OCI-LY3 (cell line): Measurements from ENCODE around the gene ZNF500.

ENCODE experiments used
- H2AFZ ChIP-seq: fragments of 200-600, 300-600 bp; shearing (Covaris generic); 2 replicates; pipeline ENCODE4 v1.6.0; 2014; ENCODE audit warnings: antibody characterized with exemption, low read depth, low read length
- H3K27ac ChIP-seq: fragments of 200-600, 300-600 bp; sonication (generic); 2 replicates; pipeline ENCODE4 v1.5.1; 2014; ENCODE audit warnings: mild to moderate bottlenecking, low read length, moderate library complexity, mixed read lengths
- H3K27me3 ChIP-seq: fragments of 200-600, 300-600 bp; sonication (generic); 2 replicates; pipeline ENCODE4 v1.6.1; 2014; ENCODE audit warnings: low read depth, low read length, mixed read lengths
- H3K36me3 ChIP-seq: fragments of 200-600, 300-600 bp; sonication (generic); replicated peaks from 2 replicates; pipeline ENCODE3; 2014; ENCODE audit warnings: low read depth, low read length, mixed read lengths
- H3K4me1 ChIP-seq: fragments of 300-600, 200-600 bp; sonication (generic); 2 replicates; pipeline ENCODE4 v1.6.1; 2014; ENCODE audit warnings: low read length, mixed read lengths
- H3K4me2 ChIP-seq: fragments of 200-600, 300-600 bp; sonication (generic); 2 replicates; pipeline ENCODE4 v1.6.1; 2014; ENCODE audit warnings: low read length, mixed read lengths
- H3K4me3 ChIP-seq: fragments of 300-600, 200-600 bp; sonication (generic); 2 replicates; pipeline ENCODE4 v1.5.1; 2014; ENCODE audit warnings: antibody characterized with exemption, mild to moderate bottlenecking, low read length, moderate library complexity
- H3K79me2 ChIP-seq: fragments of 300-600, 200-600 bp; shearing (Covaris generic); 2 replicates; pipeline ENCODE4 v1.6.1; 2014; ENCODE audit warnings: mild to moderate bottlenecking, low read length, mixed read lengths
- H3K9ac ChIP-seq: fragments of 300-600, 200-600 bp; shearing (Covaris generic); 2 replicates; pipeline ENCODE4 v1.6.0; 2014; ENCODE audit warnings: mild to moderate bottlenecking, low read length, moderate library complexity
- H3K9me3 ChIP-seq: fragments of 200-600, 300-600 bp; shearing (Covaris generic); 2 replicates; pipeline ENCODE4 v1.6.1; 2014; ENCODE audit warnings: low read length, mixed read lengths; ENCODE audit not compliant: insufficient read depth
- H4K20me1 ChIP-seq: fragments of 200-600, 300-600 bp; sonication (generic); 2 replicates; pipeline ENCODE4 v1.6.1; 2016; ENCODE audit warnings: low read length, mixed read lengths; ENCODE audit not compliant: insufficient read depth
- EZH2phosphoT487 ChIP-seq: fragments of 200-600 bp; shearing (Covaris generic); IDR thresholded peaks from 2 replicates; pipeline ENCODE4 v1.6.1; 2018; ENCODE audit warnings: antibody characterized with exemption, mixed run types, low read depth
- TF ChIP-seq, protein P1 (sequence below): fragments of 200-600, 300-600 bp; sonication (generic); IDR thresholded peaks from 2 replicates; pipeline ENCODE4 v1.5.1; 2014; ENCODE audit warnings: antibody characterized with exemption, low read length, low read depth

Gene ZNF500

DNA sequence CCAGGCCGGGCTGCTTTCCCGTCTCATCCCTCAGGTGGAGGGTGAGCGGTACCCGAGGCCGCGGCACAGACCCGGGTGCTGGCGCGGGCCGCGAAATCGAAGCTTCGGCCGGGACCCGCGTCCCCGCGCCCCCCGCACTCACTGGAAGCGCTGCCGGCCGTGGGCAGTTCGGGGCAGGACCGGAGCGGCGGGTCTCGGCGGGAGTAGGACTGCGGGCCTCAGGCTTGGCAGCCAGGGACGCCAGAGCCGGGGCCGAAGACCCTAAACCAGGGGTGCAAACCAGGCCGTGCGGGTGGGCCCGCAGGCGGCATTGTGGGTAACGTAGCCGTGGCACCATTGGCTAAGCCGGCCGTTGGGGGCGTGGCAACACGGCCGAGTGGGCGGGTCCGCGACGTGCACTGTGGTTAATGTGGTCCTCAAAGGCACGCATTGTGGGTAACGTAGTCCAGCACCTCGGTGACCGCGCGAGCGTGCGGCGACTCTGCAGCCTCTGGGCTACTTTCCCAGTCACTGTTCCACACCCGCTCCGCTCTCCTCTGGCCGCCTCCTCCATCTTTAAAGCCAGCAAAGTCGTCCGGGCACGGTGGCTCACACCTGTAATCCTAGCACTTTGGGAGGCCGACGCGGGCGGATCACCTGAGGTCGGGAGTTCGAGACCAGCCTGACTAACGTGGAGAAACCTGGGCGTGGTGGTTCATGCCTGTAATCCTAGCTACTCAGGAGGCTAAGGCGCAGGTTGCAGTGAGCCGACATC is at the start of gene ZNF500:
Gene ZNF500 (minus strand): TSS at position 288 of the 754 bp plus-strand sequence. CDS start 1,184 bp downstream, outside the sequence.
- H3K4me2 ChIP-seq: peak within 1 kb of the TSS; percentile 86
- peak within 1 kb of the TSS; percentile 73; the same call in 1 of the 2 replicates for H2AFZ ChIP-seq
- H3K4me3 ChIP-seq: peak within 1 kb of the TSS; percentile 81
- H3K79me2 ChIP-seq: peaks cover 18% of the 10 kb centered on the region
- H4K20me1 ChIP-seq: no peaks in the 10 kb centered on the region
- H3K36me3 ChIP-seq: peaks cover 7% of the 10 kb centered on the region
- H3K9ac ChIP-seq: peak within 1 kb of the TSS; percentile 70
- no peaks in the 10 kb centered on the region for H3K9me3 ChIP-seq
- TF ChIP-seq, protein P1, sequence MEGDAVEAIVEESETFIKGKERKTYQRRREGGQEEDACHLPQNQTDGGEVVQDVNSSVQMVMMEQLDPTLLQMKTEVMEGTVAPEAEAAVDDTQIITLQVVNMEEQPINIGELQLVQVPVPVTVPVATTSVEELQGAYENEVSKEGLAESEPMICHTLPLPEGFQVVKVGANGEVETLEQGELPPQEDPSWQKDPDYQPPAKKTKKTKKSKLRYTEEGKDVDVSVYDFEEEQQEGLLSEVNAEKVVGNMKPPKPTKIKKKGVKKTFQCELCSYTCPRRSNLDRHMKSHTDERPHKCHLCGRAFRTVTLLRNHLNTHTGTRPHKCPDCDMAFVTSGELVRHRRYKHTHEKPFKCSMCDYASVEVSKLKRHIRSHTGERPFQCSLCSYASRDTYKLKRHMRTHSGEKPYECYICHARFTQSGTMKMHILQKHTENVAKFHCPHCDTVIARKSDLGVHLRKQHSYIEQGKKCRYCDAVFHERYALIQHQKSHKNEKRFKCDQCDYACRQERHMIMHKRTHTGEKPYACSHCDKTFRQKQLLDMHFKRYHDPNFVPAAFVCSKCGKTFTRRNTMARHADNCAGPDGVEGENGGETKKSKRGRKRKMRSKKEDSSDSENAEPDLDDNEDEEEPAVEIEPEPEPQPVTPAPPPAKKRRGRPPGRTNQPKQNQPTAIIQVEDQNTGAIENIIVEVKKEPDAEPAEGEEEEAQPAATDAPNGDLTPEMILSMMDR: no peak
- TF ChIP-seq EZH2phosphoT487: no peak
- peaks cover 10% of the 10 kb centered on the region for H3K4me1 ChIP-seq
- peak within 1 kb of the TSS; percentile 25 for H3K27ac ChIP-seq
- H3K27me3 ChIP-seq: no peaks in the 10 kb centered on the region

DNA sequence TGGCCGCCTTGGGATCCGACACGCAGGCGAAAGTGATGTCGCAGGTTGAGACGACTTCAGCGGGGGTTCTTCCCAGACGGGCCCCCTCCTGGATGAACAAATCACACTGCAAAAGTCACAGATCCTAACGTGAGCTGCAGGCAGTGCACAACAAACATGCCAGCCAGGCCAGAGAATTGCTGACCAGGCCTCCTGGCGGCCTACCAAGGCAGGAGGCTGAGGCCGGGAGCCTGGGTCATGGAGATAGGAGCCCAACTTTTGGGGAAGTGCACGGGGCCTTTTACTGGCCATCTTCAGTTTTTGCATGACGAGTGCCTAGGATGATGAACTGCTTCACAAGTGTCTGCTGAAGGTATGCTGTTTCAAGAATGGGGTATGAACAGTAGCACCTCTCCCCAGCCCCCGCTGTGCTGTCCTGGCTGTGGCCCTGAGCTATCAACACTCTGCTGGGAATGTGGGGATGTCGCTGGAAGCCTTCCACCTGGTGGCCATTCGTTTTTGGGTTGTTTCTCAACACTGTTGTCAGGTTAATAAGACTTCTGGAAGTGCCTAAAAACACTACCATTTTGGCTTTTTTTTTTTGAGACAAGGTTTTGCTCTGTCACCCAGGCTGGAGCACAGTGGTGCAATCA is 47.7 kb upstream of the ZNF500 start:
- Histone ChIP-seq H3K4me2 (no peak overlapping the region), H4K20me1 (no peaks in the 10 kb centered on the region), H3K9me3 (no peaks in the 10 kb centered on the region), H3K27me3 (no peaks in the 10 kb centered on the region), H3K27ac (no peak overlapping the region), H3K36me3 (peaks cover 49% of the 10 kb centered on the region), H3K4me1 (no peaks in the 10 kb centered on the region), H3K79me2 (no peaks in the 10 kb centered on the region), H2AFZ (no peak overlapping the region), H3K4me3 (no peak overlapping the region), H3K9ac (no peak overlapping the region)
- TF ChIP-seq EZH2phosphoT487: no peak
- TF ChIP-seq, protein P1: no peak

DNA sequence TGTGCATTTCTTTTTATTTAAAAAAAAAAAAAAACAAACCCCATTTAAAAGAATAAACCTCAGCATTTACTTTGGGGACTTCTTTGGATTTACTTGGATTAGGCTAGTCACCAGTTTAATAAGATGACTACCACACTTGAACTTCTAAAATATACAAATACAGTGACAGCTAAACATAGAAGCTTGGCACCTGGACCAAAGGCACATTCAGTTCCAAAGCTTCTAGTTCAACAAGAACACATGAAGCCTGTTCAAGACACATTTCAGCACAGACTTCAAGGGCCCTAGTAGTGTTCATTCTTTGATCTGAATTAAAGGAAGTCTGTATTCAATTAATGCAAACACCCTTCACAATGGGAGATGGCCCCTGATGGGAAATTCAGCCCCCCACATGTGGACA is 47.1 kb upstream of the ZNF500 start:
- H3K79me2 ChIP-seq: no peaks in the 10 kb centered on the region
- H4K20me1 ChIP-seq: no peaks in the 10 kb centered on the region
- H3K4me3 ChIP-seq: no peak overlapping the region
- no peak overlapping the region for H2AFZ ChIP-seq
- H3K27ac ChIP-seq: no peak overlapping the region
- H3K36me3 ChIP-seq: peaks cover 47% of the 10 kb centered on the region
- no peak overlapping the region for H3K4me2 ChIP-seq
- H3K27me3 ChIP-seq: no peaks in the 10 kb centered on the region
- no peaks in the 10 kb centered on the region for H3K4me1 ChIP-seq
- TF ChIP-seq, protein P1: no peak
- no peak for TF ChIP-seq EZH2phosphoT487
- no peak overlapping the region for H3K9ac ChIP-seq
- H3K9me3 ChIP-seq: no peaks in the 10 kb centered on the region

DNA sequence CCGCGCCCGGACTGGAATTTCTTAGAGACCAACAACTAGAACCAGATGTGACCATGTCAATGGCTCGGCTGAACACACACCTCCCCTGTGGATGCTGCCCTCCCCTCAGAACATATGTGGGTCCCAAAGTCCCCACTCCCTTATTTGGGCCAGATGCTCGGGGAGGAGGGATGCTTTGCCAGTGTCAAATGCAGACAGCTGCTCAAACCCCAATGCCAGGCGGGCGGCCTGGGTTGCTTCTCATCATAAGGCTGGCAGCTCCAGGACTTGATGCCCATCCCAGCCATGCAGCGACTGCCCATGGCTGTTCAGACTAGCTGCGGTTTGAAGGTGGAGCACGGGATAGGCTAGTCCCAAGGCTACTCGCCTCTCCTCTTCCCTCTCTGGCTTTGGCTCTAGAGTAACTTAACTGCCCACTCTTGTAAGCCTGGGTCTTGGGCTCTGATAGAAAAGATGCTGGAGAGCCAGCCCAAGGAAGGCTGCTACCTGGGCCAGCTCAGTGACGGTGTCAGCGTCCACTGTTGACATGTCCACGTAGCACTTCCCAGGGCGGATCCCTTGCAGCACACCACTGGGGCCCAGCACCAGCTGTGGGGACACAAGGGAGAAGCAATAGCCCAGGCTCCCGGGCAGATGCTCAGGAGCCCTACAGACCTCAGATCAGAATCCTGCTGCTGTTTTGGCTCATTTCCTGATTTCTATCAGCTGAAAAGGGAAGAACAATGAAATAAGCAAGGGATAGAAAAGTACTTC is 46.5 kb upstream of the ZNF500 start:
- TF ChIP-seq, protein P1: no peak
- no peak for TF ChIP-seq EZH2phosphoT487
- H3K4me2 ChIP-seq: no peak overlapping the region
- no peak overlapping the region for H3K27ac ChIP-seq
- H3K9ac ChIP-seq: no peak overlapping the region
- H4K20me1 ChIP-seq: no peaks in the 10 kb centered on the region
- H3K4me3 ChIP-seq: no peak overlapping the region
- peaks cover 47% of the 10 kb centered on the region for H3K36me3 ChIP-seq
- H3K27me3 ChIP-seq: no peaks in the 10 kb centered on the region
- no peaks in the 10 kb centered on the region for H3K9me3 ChIP-seq
- H2AFZ ChIP-seq: no peak overlapping the region
- H3K4me1 ChIP-seq: no peaks in the 10 kb centered on the region
- no peaks in the 10 kb centered on the region for H3K79me2 ChIP-seq
